Vagina (tissue), 2 donors: ENCODE results near the gene TMEM220.

Experiments used
- POLR2A ChIP-seq, 2 donors: fragments of 450-650 bp; IDR thresholded peaks; one replicate each; pipeline ENCODE4 v1.6.1; 2017; ENCODE audit warnings: antibody characterized with exemption in 2 of 2, mild to moderate bottlenecking in 2 of 2, moderate library complexity in 2 of 2
- POLR2AphosphoS5 ChIP-seq, 2 donors: sonication (generic); formaldehyde crosslinking; IDR thresholded peaks; one replicate each; pipeline ENCODE4 v1.9.0; 2017; ENCODE audit warnings: antibody characterized with exemption in 2 of 2, mild to moderate bottlenecking in 2 of 2, low read depth in 1 of 2; ENCODE audit not compliant: insufficient read depth in 1 of 2
- TF ChIP-seq, protein P1 (sequence below), 3 experiments: fragments of 450-650 bp in 2 of 3; fragments of 200-600 bp in 1 of 3; sonication (generic) in 1 of 3; IDR thresholded peaks; one replicate each; pipeline ENCODE4 v1.5.1; 2017 to 2019; ENCODE audit warnings: antibody characterized with exemption in 3 of 3, mild to moderate bottlenecking in 2 of 3, moderate library complexity in 2 of 3

DNA sequence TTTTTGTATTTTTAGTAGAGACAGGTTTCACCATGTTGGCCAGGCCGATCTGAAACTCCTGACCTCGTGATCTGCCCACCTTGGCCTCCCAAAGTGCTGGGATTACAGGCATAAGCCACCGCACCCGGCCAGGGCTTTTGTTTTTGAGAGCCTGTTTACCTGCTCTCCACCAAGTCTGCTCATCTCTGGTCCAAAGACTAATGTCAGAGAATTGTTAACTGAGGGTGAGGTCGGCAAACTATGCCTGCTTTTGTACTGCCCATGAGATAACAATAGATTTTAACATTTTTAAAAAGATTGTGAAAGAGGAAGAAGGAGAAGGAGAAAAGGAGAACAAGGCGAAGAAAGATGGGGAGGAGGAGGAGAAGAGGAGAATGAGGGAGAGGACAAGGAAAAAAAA is 48.1 kb upstream of the TMEM220 start:
- TF ChIP-seq POLR2AphosphoS5 (IDR thresholded peaks at IDR 0.05; ENCODE audit: insufficient read depth in 1 of 2, low read depth in 1 of 2) (no peak), POLR2A (IDR thresholded peaks at IDR 0.05) (no peak)
- TF ChIP-seq, protein P1, sequence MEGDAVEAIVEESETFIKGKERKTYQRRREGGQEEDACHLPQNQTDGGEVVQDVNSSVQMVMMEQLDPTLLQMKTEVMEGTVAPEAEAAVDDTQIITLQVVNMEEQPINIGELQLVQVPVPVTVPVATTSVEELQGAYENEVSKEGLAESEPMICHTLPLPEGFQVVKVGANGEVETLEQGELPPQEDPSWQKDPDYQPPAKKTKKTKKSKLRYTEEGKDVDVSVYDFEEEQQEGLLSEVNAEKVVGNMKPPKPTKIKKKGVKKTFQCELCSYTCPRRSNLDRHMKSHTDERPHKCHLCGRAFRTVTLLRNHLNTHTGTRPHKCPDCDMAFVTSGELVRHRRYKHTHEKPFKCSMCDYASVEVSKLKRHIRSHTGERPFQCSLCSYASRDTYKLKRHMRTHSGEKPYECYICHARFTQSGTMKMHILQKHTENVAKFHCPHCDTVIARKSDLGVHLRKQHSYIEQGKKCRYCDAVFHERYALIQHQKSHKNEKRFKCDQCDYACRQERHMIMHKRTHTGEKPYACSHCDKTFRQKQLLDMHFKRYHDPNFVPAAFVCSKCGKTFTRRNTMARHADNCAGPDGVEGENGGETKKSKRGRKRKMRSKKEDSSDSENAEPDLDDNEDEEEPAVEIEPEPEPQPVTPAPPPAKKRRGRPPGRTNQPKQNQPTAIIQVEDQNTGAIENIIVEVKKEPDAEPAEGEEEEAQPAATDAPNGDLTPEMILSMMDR (IDR thresholded peaks at IDR 0.05): no peak
